ENCODE measurements around the gene TRPT1.
A peak's percentile ranks its signal among the peaks of the same experiment; 100 is the strongest.

The TRPT1 gene

DNA sequence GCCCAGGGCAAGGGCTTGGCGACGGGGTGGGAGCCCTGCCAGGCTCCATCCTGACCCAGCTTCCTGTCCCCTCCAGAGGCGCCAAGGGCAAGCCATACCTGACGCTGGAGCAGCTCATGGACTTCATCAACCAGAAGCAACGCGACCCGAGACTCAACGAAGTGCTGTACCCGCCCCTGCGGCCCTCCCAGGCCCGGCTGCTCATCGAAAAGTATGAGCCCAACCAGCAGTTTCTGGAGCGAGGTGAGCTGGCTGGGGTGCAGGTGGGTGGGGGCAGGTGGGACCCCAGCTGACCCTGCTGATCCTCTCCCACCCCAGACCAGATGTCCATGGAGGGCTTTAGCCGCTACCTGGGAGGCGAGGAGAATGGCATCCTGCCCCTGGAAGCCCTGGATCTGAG lies 30.3 kb upstream of the TRPT1 start:
- Histone ChIP-seq H3K9ac (ENCODE audit: low read depth, low read length, poor library complexity) (no peak overlapping the region), H4K91ac (ENCODE audit: low read depth, low read length, poor library complexity) (no peak overlapping the region)
- no CpG with 5 or more reads among the region's 15 CpGs for WGBS, 2 donors (ENCODE audit: extremely low coverage in 2 of 2, insufficient read length in 2 of 2, insufficient replicate concordance in 1 of 2)

GRCh38 chr11:64255135-64256128 lies 29.4 kb upstream of the TRPT1 start:
- Histone ChIP-seq H3K36me3 (replicated peaks in 1 of 2; ENCODE audit: control insufficient read depth in 2 of 2, insufficient read depth in 2 of 2, low read length in 2 of 2) (peaks cover 29 to 59% of the 10 kb centered on the region in 2 donors), H3K4me2 (ENCODE audit: insufficient read depth, low read length, poor library complexity, severe bottlenecking) (no peak overlapping the region), H4K8ac (ENCODE audit: low read depth, low read length) (no peak overlapping the region), H3K79me1 (ENCODE audit: low read depth, low read length) (no peaks in the 10 kb centered on the region), H3K4me3 (ENCODE audit: low read length in 2 of 2) (no peak overlapping the region), H4K91ac (ENCODE audit: low read depth, low read length, poor library complexity) (no peak overlapping the region), H3K4ac (ENCODE audit: low read length) (no peak overlapping the region), H2AFZ (ENCODE audit: low read length) (no peak overlapping the region), H3K4me1 (ENCODE audit: control insufficient read depth in 2 of 2, insufficient read depth in 1 of 2, low read depth in 1 of 2, low read length in 2 of 2) (peaks cover 9 to 10% of the 10 kb centered on the region in 2 donors), H3K27ac (replicated peaks; ENCODE audit: low read length) (no peak overlapping the region), H2BK120ac (ENCODE audit: low read depth, low read length) (no peak overlapping the region), H3K27me3 (ENCODE audit: control insufficient read depth in 3 of 3, insufficient read depth in 3 of 3, low read depth in 1 of 3, low read length in 3 of 3) (no peaks in the 10 kb centered on the region), H3K9me3 (replicated peaks in 1 of 2; ENCODE audit: control insufficient read depth in 2 of 2, insufficient read depth in 1 of 2, low read depth in 1 of 2, low read length in 2 of 2) (no peaks in the 10 kb centered on the region), H3K14ac (ENCODE audit: low read length) (no peak overlapping the region), H2AK5ac (ENCODE audit: low read depth, low read length) (no peak overlapping the region), H2BK5ac (ENCODE audit: low read length) (peak overlapping the region; percentile 1), H3K18ac (ENCODE audit: low read length) (no peak overlapping the region), H3K23ac (ENCODE audit: low read depth, low read length, poor library complexity) (no peak overlapping the region), H2BK15ac (ENCODE audit: low read length) (no peak overlapping the region), H3K9ac (ENCODE audit: low read depth, low read length, poor library complexity) (no peak overlapping the region), H2BK12ac (ENCODE audit: low read length) (no peak overlapping the region)
- WGBS, 2 donors (ENCODE audit: extremely low coverage in 2 of 2, insufficient read length in 2 of 2, insufficient replicate concordance in 1 of 2): no CpG with 5 or more reads among the region's 35 CpGs
- no peak for DNase-seq (ENCODE audit: low spot score)

More for the DNA sequence above, 30.3 kb upstream of the TRPT1 start:
- Histone ChIP-seq H3K79me1 (ENCODE audit: low read depth, low read length) (peaks cover 2% of the 10 kb centered on the region), H3K36me3 (replicated peaks in 1 of 2; ENCODE audit: control insufficient read depth in 2 of 2, insufficient read depth in 2 of 2, low read length in 2 of 2) (peaks cover 31 to 63% of the 10 kb centered on the region in 2 donors), H3K4me1 (ENCODE audit: control insufficient read depth in 2 of 2, insufficient read depth in 1 of 2, low read depth in 1 of 2, low read length in 2 of 2) (peaks cover 2 to 6% of the 10 kb centered on the region in 2 donors), H2BK120ac (ENCODE audit: low read depth, low read length) (no peak overlapping the region), H3K14ac (ENCODE audit: low read length) (no peak overlapping the region), H2BK5ac (ENCODE audit: low read length) (peak overlapping the region; percentile 1), H3K23ac (ENCODE audit: low read depth, low read length, poor library complexity) (peak overlapping the region; percentile 93), H2AK5ac (ENCODE audit: low read depth, low read length) (no peak overlapping the region), H2AFZ (ENCODE audit: low read length) (no peak overlapping the region), H3K4me3 (ENCODE audit: low read length in 2 of 2) (peak overlapping the region in 1 of 2 donors; percentile 53), H3K4ac (ENCODE audit: low read length) (no peak overlapping the region), H3K18ac (ENCODE audit: low read length) (no peak overlapping the region), H3K27me3 (ENCODE audit: control insufficient read depth in 3 of 3, insufficient read depth in 3 of 3, low read depth in 1 of 3, low read length in 3 of 3) (no peaks in the 10 kb centered on the region), H3K4me2 (ENCODE audit: insufficient read depth, low read length, poor library complexity, severe bottlenecking) (no peak overlapping the region), H4K8ac (ENCODE audit: low read depth, low read length) (no peak overlapping the region), H3K27ac (replicated peaks; ENCODE audit: low read length) (no peak overlapping the region), H3K9me3 (replicated peaks in 1 of 2; ENCODE audit: control insufficient read depth in 2 of 2, insufficient read depth in 1 of 2, low read depth in 1 of 2, low read length in 2 of 2) (no peaks in the 10 kb centered on the region), H2BK15ac (ENCODE audit: low read length) (no peak overlapping the region), H2BK12ac (ENCODE audit: low read length) (no peak overlapping the region)
- DNase-seq (ENCODE audit: low spot score): no peak

DNA sequence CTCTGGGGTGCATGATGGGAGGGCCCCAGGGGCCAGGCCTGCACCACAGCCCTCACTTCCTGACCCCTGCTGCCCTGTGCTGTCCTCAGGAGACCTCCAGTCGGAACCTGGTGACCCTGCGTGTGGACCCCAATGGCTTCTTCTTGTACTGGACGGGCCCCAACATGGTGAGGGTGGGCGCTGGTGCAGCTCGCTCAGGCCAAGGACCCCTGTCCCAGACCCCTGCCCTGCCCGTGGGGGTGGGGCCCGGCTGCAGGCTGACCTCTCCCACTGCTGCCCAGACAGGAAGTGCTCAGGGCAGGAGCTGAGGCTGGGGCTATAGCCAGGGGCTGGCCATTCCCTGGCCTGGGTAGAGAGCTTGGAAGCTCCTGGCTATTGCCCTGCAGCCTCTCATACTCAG lies 28.3 kb upstream of the TRPT1 start:
- Histone ChIP-seq H3K36me3 (replicated peaks in 1 of 2; ENCODE audit: control insufficient read depth in 2 of 2, insufficient read depth in 2 of 2, low read length in 2 of 2) (peaks cover 19 to 48% of the 10 kb centered on the region in 2 donors), H2AFZ (ENCODE audit: low read length) (no peak overlapping the region), H2BK12ac (ENCODE audit: low read length) (no peak overlapping the region), H3K27ac (replicated peaks; ENCODE audit: low read length) (no peak overlapping the region), H3K9me3 (replicated peaks in 1 of 2; ENCODE audit: control insufficient read depth in 2 of 2, insufficient read depth in 1 of 2, low read depth in 1 of 2, low read length in 2 of 2) (no peaks in the 10 kb centered on the region), H3K23ac (ENCODE audit: low read depth, low read length, poor library complexity) (no peak overlapping the region), H3K4me3 (ENCODE audit: low read length in 2 of 2) (no peak overlapping the region), H2BK15ac (ENCODE audit: low read length) (no peak overlapping the region), H2AK5ac (ENCODE audit: low read depth, low read length) (no peak overlapping the region), H4K8ac (ENCODE audit: low read depth, low read length) (no peak overlapping the region), H3K4me1 (ENCODE audit: control insufficient read depth in 2 of 2, insufficient read depth in 1 of 2, low read depth in 1 of 2, low read length in 2 of 2) (peaks cover 12 to 20% of the 10 kb centered on the region in 2 donors), H3K4ac (ENCODE audit: low read length) (no peak overlapping the region), H3K18ac (ENCODE audit: low read length) (no peak overlapping the region), H3K9ac (ENCODE audit: low read depth, low read length, poor library complexity) (no peak overlapping the region), H2BK5ac (ENCODE audit: low read length) (no peak overlapping the region), H3K4me2 (ENCODE audit: insufficient read depth, low read length, poor library complexity, severe bottlenecking) (no peak overlapping the region), H4K91ac (ENCODE audit: low read depth, low read length, poor library complexity) (no peak overlapping the region), H2BK120ac (ENCODE audit: low read depth, low read length) (no peak overlapping the region), H3K79me1 (ENCODE audit: low read depth, low read length) (no peaks in the 10 kb centered on the region), H3K14ac (ENCODE audit: low read length) (no peak overlapping the region), H3K27me3 (ENCODE audit: control insufficient read depth in 3 of 3, insufficient read depth in 3 of 3, low read depth in 1 of 3, low read length in 3 of 3) (no peaks in the 10 kb centered on the region)
- no peak for DNase-seq (ENCODE audit: low spot score)
- WGBS, 2 donors (ENCODE audit: extremely low coverage in 2 of 2, insufficient read length in 2 of 2, insufficient replicate concordance in 1 of 2): no CpG with 5 or more reads among the region's 7 CpGs

GRCh38 chr11:64253481-64253880 lies 27.5 kb upstream of the TRPT1 start:
- no CpG with 5 or more reads among the region's 5 CpGs for WGBS, 2 donors (ENCODE audit: extremely low coverage in 2 of 2, insufficient read length in 2 of 2, insufficient replicate concordance in 1 of 2)
- no peak overlapping the region for H2AK5ac ChIP-seq (ENCODE audit: low read depth, low read length)
- H4K8ac ChIP-seq (ENCODE audit: low read depth, low read length): no peak overlapping the region
- no peak overlapping the region for H3K4ac ChIP-seq (ENCODE audit: low read length)
- no peak overlapping the region for H2AFZ ChIP-seq (ENCODE audit: low read length)
- no peaks in the 10 kb centered on the region for H3K27me3 ChIP-seq (ENCODE audit: control insufficient read depth in 3 of 3, insufficient read depth in 3 of 3, low read depth in 1 of 3, low read length in 3 of 3)
- no peak overlapping the region for H2BK15ac ChIP-seq (ENCODE audit: low read length)
- H3K14ac ChIP-seq (ENCODE audit: low read length): no peak overlapping the region
- no peak overlapping the region for H3K27ac ChIP-seq (replicated peaks; ENCODE audit: low read length)
- H3K9ac ChIP-seq (ENCODE audit: low read depth, low read length, poor library complexity): no peak overlapping the region
- H3K4me1 ChIP-seq (ENCODE audit: control insufficient read depth in 2 of 2, insufficient read depth in 1 of 2, low read depth in 1 of 2, low read length in 2 of 2): peaks cover 14 to 29% of the 10 kb centered on the region in 2 donors
- H2BK120ac ChIP-seq (ENCODE audit: low read depth, low read length): no peak overlapping the region
- no peaks in the 10 kb centered on the region for H3K9me3 ChIP-seq (replicated peaks in 1 of 2; ENCODE audit: control insufficient read depth in 2 of 2, insufficient read depth in 1 of 2, low read depth in 1 of 2, low read length in 2 of 2)
- H3K23ac ChIP-seq (ENCODE audit: low read depth, low read length, poor library complexity): no peak overlapping the region
- no peak overlapping the region for H3K4me3 ChIP-seq (ENCODE audit: low read length in 2 of 2)
- H2BK5ac ChIP-seq (ENCODE audit: low read length): no peak overlapping the region
- no peak for DNase-seq (ENCODE audit: low spot score)
- peaks cover 12 to 39% of the 10 kb centered on the region in 2 donors for H3K36me3 ChIP-seq (replicated peaks in 1 of 2; ENCODE audit: control insufficient read depth in 2 of 2, insufficient read depth in 2 of 2, low read length in 2 of 2)
- no peak overlapping the region for H4K91ac ChIP-seq (ENCODE audit: low read depth, low read length, poor library complexity)
- no peak overlapping the region for H3K18ac ChIP-seq (ENCODE audit: low read length)
- H2BK12ac ChIP-seq (ENCODE audit: low read length): no peak overlapping the region
- no peaks in the 10 kb centered on the region for H3K79me1 ChIP-seq (ENCODE audit: low read depth, low read length)
- H3K4me2 ChIP-seq (ENCODE audit: insufficient read depth, low read length, poor library complexity, severe bottlenecking): no peak overlapping the region
